Uterus (tissue), 2 donors: ENCODE measurements around the gene THOC6.

ENCODE experiments used
- CTCF ChIP-seq, 4 experiments: fragments of 200-600 bp in 2 of 4; fragments of 450-650 bp in 2 of 4; sonication (generic) in 2 of 4; IDR thresholded peaks; one replicate each; pipeline ENCODE4 v1.5.1; 2016 to 2019; ENCODE audit warnings: antibody characterized with exemption in 4 of 4, mild to moderate bottlenecking in 2 of 4, moderate library complexity in 1 of 4
- POLR2A ChIP-seq, 2 donors: fragments of 450-650 bp; IDR thresholded peaks; one replicate each; pipeline ENCODE4 v1.6.1; 2016; ENCODE audit warnings: antibody characterized with exemption in 2 of 2, mild to moderate bottlenecking in 1 of 2, moderate library complexity in 1 of 2

- no peak for TF ChIP-seq CTCF (IDR thresholded peaks at IDR 0.05)
- TF ChIP-seq POLR2A (IDR thresholded peaks at IDR 0.05), result no peak
These were observed 22.2 kb downstream of the THOC6 start, which contains the start of gene MMP25 for GRCh38 chr16:3045758-3046640.
